IMR-90 (cell line): ENCODE measurements around the gene EXOC3L2.

Experiments
- TF ChIP-seq, protein P1 (sequence below): conservative IDR thresholded peaks from 2 replicates; pipeline ENCODE4 v1.5.1; 2012; ENCODE audit warnings: mild to moderate bottlenecking, low read depth, low read length, improper control_type of control experiment
- TF ChIP-seq, protein P2 (sequence below): fragments of 150-350 bp; IDR thresholded peaks from 2 replicates; pipeline ENCODE4 v1.6.1; 2017; ENCODE audit warnings: mild to moderate bottlenecking, antibody characterized with exemption, low read length, low read depth

DNA sequence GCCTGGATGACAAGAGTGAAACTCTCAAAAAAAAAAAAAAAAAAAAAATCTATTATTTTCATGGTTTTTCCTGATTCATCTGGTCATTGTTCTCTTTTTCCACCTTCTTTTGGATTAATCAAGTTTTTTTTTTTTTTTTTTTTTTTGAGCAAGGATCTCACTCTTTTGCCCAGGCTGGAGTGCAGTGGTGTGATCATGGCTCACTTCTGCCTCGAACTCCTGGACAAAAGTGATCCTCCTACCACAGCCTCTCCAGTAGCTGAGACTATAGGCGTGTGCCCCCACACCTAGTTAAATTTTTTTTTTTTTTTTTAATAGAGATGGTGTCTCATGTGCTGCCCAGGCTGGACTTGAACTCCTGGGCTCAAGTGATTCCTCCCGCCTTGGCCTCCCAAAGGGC, 38.9 kb downstream of the EXOC3L2 start:
- TF ChIP-seq, protein P1, sequence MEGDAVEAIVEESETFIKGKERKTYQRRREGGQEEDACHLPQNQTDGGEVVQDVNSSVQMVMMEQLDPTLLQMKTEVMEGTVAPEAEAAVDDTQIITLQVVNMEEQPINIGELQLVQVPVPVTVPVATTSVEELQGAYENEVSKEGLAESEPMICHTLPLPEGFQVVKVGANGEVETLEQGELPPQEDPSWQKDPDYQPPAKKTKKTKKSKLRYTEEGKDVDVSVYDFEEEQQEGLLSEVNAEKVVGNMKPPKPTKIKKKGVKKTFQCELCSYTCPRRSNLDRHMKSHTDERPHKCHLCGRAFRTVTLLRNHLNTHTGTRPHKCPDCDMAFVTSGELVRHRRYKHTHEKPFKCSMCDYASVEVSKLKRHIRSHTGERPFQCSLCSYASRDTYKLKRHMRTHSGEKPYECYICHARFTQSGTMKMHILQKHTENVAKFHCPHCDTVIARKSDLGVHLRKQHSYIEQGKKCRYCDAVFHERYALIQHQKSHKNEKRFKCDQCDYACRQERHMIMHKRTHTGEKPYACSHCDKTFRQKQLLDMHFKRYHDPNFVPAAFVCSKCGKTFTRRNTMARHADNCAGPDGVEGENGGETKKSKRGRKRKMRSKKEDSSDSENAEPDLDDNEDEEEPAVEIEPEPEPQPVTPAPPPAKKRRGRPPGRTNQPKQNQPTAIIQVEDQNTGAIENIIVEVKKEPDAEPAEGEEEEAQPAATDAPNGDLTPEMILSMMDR, result no peak
- TF ChIP-seq, protein P2, sequence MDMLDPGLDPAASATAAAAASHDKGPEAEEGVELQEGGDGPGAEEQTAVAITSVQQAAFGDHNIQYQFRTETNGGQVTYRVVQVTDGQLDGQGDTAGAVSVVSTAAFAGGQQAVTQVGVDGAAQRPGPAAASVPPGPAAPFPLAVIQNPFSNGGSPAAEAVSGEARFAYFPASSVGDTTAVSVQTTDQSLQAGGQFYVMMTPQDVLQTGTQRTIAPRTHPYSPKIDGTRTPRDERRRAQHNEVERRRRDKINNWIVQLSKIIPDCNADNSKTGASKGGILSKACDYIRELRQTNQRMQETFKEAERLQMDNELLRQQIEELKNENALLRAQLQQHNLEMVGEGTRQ, result no peak
